Breast epithelium (tissue), 4 donors: ENCODE results near the gene BCL2L15. TPM values are rescaled to one million over a fixed set of nuclear protein-coding genes. Genes with fewer than 3 reads are reported as not detected.
A peak's percentile ranks its signal among the peaks of the same experiment; 100 is the strongest.

Source experiments
- DNase-seq, 2 donors: peaks; one replicate each; pipeline ENCODE4 v3.0.0-alpha.2; 2019; ENCODE audit warnings: low spot score in 2 of 2
- H3K27ac ChIP-seq, 2 donors: fragments of 200-600 bp; sonication (generic) in 1 of 2; one replicate each; pipeline ENCODE4 v1.5.1; 2016 to 2019; ENCODE audit warnings: mild to moderate bottlenecking in 1 of 2
- H3K27me3 ChIP-seq, 2 donors: fragments of 200-600 bp; sonication (generic) in 1 of 2; one replicate each; pipeline versions ENCODE4 v1.5.1 to v1.6.0; 2017 to 2019; ENCODE audit warnings: control low read depth in 1 of 2, mild to moderate bottlenecking in 1 of 2
- H3K36me3 ChIP-seq: fragments of 200-600 bp; one replicate; pipeline ENCODE4 v1.5.1; 2019
- H3K4me1 ChIP-seq, 2 donors: fragments of 200-600 bp; sonication (generic); one replicate each; pipeline ENCODE4 v1.5.1; 2016 to 2019; ENCODE audit warnings: control low read depth in 1 of 2
- H3K4me3 ChIP-seq, 3 donors: fragments of 200-600 bp; sonication (generic); 1 replicate in 2 of 3; 2 replicates in 1 of 3; pipeline ENCODE4 v1.5.1; 2016 to 2019; ENCODE audit warnings: mild to moderate bottlenecking in 3 of 3, moderate library complexity in 2 of 3
- H3K9me3 ChIP-seq, 2 donors: fragments of 200-600 bp; sonication (generic) in 1 of 2; one replicate each; pipeline ENCODE4 v1.5.1; 2016 to 2019; ENCODE audit warnings: control low read depth in 1 of 2
- CTCF ChIP-seq, 3 donors: fragments of 450-650 bp; IDR thresholded peaks; one replicate each; pipeline ENCODE4 v1.5.1; 2016 to 2017; ENCODE audit warnings: antibody characterized with exemption in 3 of 3, mild to moderate bottlenecking in 3 of 3, moderate library complexity in 3 of 3
- POLR2A ChIP-seq: fragments of 450-650 bp; IDR thresholded peaks from one replicate; pipeline ENCODE4 v1.6.1; 2016; ENCODE audit warnings: antibody characterized with exemption, mild to moderate bottlenecking, moderate library complexity
- POLR2AphosphoS5 ChIP-seq, 3 donors: sonication (generic); formaldehyde crosslinking; IDR thresholded peaks; one replicate each; pipeline ENCODE4 v1.6.1; 2017; ENCODE audit warnings: antibody characterized with exemption in 3 of 3
- intact Hi-C: fragments of 100-400 bp; cut with DNase I; formaldehyde crosslinking; loops from one replicate; pipeline ENCODE4 v1.15.1; 2023; ENCODE audit warnings: low total_unique reads
- total RNA-seq, 3 donors: library from RNA; depleted of rRNA; stranded (reverse); fragments of >200 nt; gene quantifications; one replicate each; pipeline ENCODE4 v1.1.0, GENCODE V29; 2016

The BCL2L15 gene
- total RNA-seq, 3 donors from 2014 or later = 0.44 to 1.6 (median 0.48) TPM

- no peak overlapping the region for H3K4me3 ChIP-seq
Measured at GRCh38 chr1:113874012-113874879, 13.1 kb downstream of the BCL2L15 start.

DNA sequence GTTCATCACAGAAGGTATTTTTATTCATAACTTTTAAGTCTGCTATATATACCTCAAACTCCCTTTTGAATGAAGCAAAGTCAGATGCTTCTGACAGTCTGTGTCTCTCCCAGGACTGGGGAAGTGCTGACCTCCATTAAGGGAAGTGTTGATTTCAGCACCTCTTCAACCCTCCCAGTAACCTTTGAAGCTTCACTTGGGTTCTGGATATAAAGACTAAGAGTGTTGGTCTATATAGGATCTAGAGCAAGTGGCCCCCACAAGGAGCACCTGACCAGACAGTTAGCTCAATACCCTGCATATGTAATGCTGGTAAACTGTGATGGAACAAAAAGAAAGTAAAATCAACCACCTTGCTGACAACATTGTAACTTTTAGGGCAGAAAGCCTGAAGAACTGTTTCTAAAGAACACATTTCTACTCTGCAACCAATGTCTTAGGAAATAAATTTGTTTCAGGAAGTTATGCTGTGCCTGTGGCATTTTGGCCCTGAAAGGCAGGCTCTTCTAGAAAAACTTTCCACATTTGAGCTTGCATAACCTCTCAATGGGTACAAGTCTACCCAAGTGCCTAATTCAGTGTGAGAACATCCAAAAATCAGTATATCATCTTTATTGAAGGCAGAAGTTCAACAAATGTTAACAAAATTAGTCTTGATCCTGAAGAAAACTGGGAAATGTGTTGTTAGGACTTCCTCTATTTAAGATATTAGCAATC is 15.0 kb downstream of the BCL2L15 start:
- H3K4me3 ChIP-seq = no peak overlapping the region
- H3K36me3 ChIP-seq = no peaks in the 10 kb centered on the region
- H3K27ac ChIP-seq = peak overlapping the region; percentile 32 to 77
- DNase-seq = no peak
- intact Hi-C loops = no loop called here
- H3K9me3 ChIP-seq = no peaks in the 10 kb centered on the region
- TF ChIP-seq POLR2AphosphoS5 (IDR thresholded peaks at IDR 0.05) = no peak
- no peak for TF ChIP-seq CTCF (IDR thresholded peaks at IDR 0.05)
- TF ChIP-seq POLR2A = no peak
- H3K4me1 ChIP-seq = no peaks in the 10 kb centered on the region
- no peaks in the 10 kb centered on the region for H3K27me3 ChIP-seq

More at GRCh38 chr1:113874012-113874879, 13.1 kb downstream of the BCL2L15 start:
- H3K4me1 ChIP-seq = no peaks in the 10 kb centered on the region
- H3K27ac ChIP-seq = no peak overlapping the region
- no peak for DNase-seq
- intact Hi-C loops = no loop called here
- TF ChIP-seq CTCF (IDR thresholded peaks at IDR 0.05) (no peak), POLR2AphosphoS5 (IDR thresholded peaks at IDR 0.05) (no peak), POLR2A (no peak)
- H3K27me3 ChIP-seq = no peaks in the 10 kb centered on the region
- H3K9me3 ChIP-seq = no peaks in the 10 kb centered on the region
- no peaks in the 10 kb centered on the region for H3K36me3 ChIP-seq

DNA sequence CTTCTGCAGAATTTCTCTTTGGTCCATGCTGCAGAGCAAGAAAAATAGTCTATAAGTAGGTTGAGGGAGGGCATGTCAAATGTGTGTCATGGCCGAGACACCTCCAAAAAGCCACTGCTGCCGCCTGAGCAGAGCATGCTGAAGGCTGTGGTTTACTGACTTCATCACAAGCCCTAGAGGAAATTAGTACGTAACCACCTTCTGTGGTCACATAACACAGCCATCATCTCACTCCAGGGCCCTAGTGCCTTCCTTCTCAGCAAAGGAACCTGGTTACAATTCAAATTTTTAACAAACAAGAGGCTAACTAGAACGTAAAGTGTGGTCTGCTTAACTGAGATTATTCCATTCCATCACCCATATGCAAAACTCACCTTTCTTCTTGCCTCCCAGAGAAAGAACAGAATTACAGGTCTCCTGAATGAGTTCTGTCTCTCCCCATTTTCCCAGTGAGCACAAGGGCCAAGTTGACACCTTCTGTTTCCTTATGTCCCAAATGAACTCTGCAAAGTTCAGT is 15.7 kb downstream of the BCL2L15 start, which contains the start of gene PTPN22:
Gene PTPN22 (minus strand): TSS at position 116 of the 517 bp plus-strand sequence.
- Histone ChIP-seq H3K9me3 (no peaks in the 10 kb centered on the region), H3K27ac (peak within 1 kb of the TSS; percentile 32 to 77), H3K4me1 (no peaks in the 10 kb centered on the region), H3K4me3 (peak within 1 kb of the TSS in 1 of 3 donors; percentile 20), H3K27me3 (no peaks in the 10 kb centered on the region), H3K36me3 (no peaks in the 10 kb centered on the region)
- TF ChIP-seq CTCF (IDR thresholded peaks at IDR 0.05) (no peak), POLR2AphosphoS5 (IDR thresholded peaks at IDR 0.05) (peak in 1 of 3 donors; percentile 36)
- peak in 1 of 2 donors; percentile 49 for DNase-seq
- intact Hi-C loops = no loop called here

GRCh38 chr1:113870778-113871177 is 16.6 kb downstream of the BCL2L15 start:
- H3K27ac ChIP-seq = no peak overlapping the region
- no peak for TF ChIP-seq POLR2A
- TF ChIP-seq CTCF (IDR thresholded peaks at IDR 0.05) = no peak
- H3K4me1 ChIP-seq = no peaks in the 10 kb centered on the region
- H3K27me3 ChIP-seq = no peaks in the 10 kb centered on the region
- no peaks in the 10 kb centered on the region for H3K9me3 ChIP-seq
- H3K4me3 ChIP-seq = peak overlapping the region in 1 of 3 donors; percentile 20
- H3K36me3 ChIP-seq = no peaks in the 10 kb centered on the region
- intact Hi-C loops = no loop called here
- DNase-seq = no peak
